Measurements from ENCODE around the gene RAB4A.

Gene RAB4A

DNA sequence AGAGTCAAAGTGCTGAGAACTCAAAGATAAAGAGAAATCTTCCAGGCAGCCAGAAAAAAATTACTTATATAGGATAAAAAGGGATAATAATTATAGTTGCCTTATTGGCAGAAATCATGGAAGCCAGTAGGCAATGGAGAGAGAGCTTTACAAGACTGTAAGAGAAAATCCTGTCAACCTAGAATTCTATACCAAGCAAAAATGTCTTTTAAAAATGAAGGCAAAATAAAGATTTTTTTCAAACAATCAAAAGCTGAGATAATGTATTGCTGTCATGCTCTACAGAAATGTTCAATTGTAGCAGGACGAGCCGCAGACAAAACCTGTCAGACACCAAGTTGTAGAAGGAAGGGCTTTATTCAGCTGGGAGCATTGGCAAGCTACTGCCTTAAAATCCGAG is 26.8 kb upstream of the RAB4A start:
- WGBS, 2 experiments = 88 to 97% methylated on average over 3 of the region's 3 CpGs
- Histone ChIP-seq H3K27ac (ENCODE audit: insufficient read depth, low read depth, low read length, poor library complexity, severe bottlenecking) (no peak overlapping the region), H3K4me1 (ENCODE audit: control insufficient read depth, insufficient read depth, low read length) (no peaks in the 10 kb centered on the region), H3K36me3 (ENCODE audit: control insufficient read depth, insufficient read depth, low read length) (no peaks in the 10 kb centered on the region), H3K4me3 (ENCODE audit: insufficient read depth, low read depth, low read length) (no peak overlapping the region), H3K9me3 (ENCODE audit: control insufficient read depth, low read length) (no peaks in the 10 kb centered on the region), H3K27me3 (ENCODE audit: control insufficient read depth, insufficient read depth, low read length, poor library complexity, severe bottlenecking) (no peaks in the 10 kb centered on the region)

- H3K4me3 ChIP-seq (ENCODE audit: insufficient read depth, low read depth, low read length) = no peak overlapping the region
- H3K27ac ChIP-seq (ENCODE audit: insufficient read depth, low read depth, low read length, poor library complexity, severe bottlenecking) = no peak overlapping the region
- 67 to 83% methylated on average over 1 to 2 of the region's 2 CpGs for WGBS, 2 experiments
- H3K9me3 ChIP-seq (ENCODE audit: control insufficient read depth, low read length) = no peaks in the 10 kb centered on the region
- H3K4me1 ChIP-seq (ENCODE audit: control insufficient read depth, insufficient read depth, low read length) = peaks cover 19% of the 10 kb centered on the region
- H3K36me3 ChIP-seq (ENCODE audit: control insufficient read depth, insufficient read depth, low read length) = no peaks in the 10 kb centered on the region
- H3K27me3 ChIP-seq (ENCODE audit: control insufficient read depth, insufficient read depth, low read length, poor library complexity, severe bottlenecking) = no peaks in the 10 kb centered on the region
Measured at GRCh38 chr1:229247871-229248270, 23.0 kb upstream of the RAB4A start.

DNA sequence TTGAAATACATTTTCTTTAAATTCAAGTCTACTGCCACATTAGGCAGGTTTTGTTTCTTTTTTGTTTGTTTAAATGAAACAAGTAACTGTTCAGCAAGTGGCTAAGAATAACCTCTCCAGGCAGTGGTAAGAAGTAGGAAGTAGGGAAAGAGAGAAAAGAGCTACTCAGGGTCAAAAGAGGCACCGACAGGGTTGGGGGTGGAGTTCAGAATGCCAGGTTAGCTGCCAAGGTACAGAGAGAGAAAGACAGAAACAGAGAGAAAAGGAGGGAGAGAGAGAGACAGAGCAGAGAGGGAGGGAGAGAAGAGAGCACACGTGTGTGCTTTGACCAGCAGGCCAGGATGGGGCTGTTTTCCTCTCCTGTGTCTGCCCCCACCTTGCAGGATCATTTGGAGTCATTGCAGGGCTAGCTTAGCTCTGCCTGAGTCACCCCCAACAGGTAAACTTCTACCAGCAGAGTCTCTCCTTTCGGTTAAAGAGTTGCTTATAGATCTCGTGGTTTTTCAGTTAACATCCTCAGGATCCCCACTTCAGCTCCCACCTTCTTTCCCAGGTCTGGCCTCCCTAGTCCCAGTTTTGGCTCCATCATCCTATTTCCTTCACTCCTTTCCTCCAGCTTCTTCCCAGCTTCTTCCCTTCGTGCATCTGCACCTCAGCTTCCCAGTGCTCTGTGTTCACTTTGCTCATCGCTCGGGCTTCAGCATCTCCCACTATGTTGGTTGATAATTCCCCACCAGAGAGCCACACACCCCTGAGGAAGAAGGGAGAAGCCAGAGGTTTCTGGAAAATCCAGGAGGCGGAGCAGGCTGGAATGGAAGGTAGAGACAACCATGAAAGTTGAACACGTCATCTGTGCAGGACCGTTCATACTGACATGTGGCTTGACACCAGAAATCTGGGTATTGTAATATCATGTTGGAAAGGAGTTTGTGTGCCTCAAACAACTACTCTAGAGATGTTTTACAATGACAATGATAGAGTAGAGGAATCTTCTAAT is 21.8 kb upstream of the RAB4A start:
- H3K4me3 ChIP-seq (ENCODE audit: insufficient read depth, low read depth, low read length) = no peak overlapping the region
- 68 to 75% methylated on average over 10 of the region's 10 CpGs for WGBS, 2 experiments
- no peaks in the 10 kb centered on the region for H3K9me3 ChIP-seq (ENCODE audit: control insufficient read depth, low read length)
- H3K36me3 ChIP-seq (ENCODE audit: control insufficient read depth, insufficient read depth, low read length) = no peaks in the 10 kb centered on the region
- H3K27ac ChIP-seq (ENCODE audit: insufficient read depth, low read depth, low read length, poor library complexity, severe bottlenecking) = no peak overlapping the region
- peaks cover 24% of the 10 kb centered on the region for H3K4me1 ChIP-seq (ENCODE audit: control insufficient read depth, insufficient read depth, low read length)
- no peaks in the 10 kb centered on the region for H3K27me3 ChIP-seq (ENCODE audit: control insufficient read depth, insufficient read depth, low read length, poor library complexity, severe bottlenecking)

- H3K27ac ChIP-seq (ENCODE audit: insufficient read depth, low read depth, low read length, poor library complexity, severe bottlenecking) = no peak overlapping the region
- peaks cover 24% of the 10 kb centered on the region for H3K4me1 ChIP-seq (ENCODE audit: control insufficient read depth, insufficient read depth, low read length)
- H3K36me3 ChIP-seq (ENCODE audit: control insufficient read depth, insufficient read depth, low read length) = no peaks in the 10 kb centered on the region
- 81 to 85% methylated on average over 6 of the region's 6 CpGs for WGBS, 2 experiments
- H3K4me3 ChIP-seq (ENCODE audit: insufficient read depth, low read depth, low read length) = no peak overlapping the region
- H3K9me3 ChIP-seq (ENCODE audit: control insufficient read depth, low read length) = no peaks in the 10 kb centered on the region
- no peaks in the 10 kb centered on the region for H3K27me3 ChIP-seq (ENCODE audit: control insufficient read depth, insufficient read depth, low read length, poor library complexity, severe bottlenecking)
Measured at GRCh38 chr1:229249854-229250644, 20.9 kb upstream of the RAB4A start.

GRCh38 chr1:229251185-229251584 is 19.7 kb upstream of the RAB4A start:
- WGBS, 2 experiments = 66 to 71% methylated on average over 5 of the region's 5 CpGs
- H3K27ac ChIP-seq (ENCODE audit: insufficient read depth, low read depth, low read length, poor library complexity, severe bottlenecking) = peak overlapping the region; percentile 53

GRCh38 chr1:229252228-229252984 is 18.5 kb upstream of the RAB4A start:
- no peak overlapping the region for H3K4me3 ChIP-seq (ENCODE audit: insufficient read depth, low read depth, low read length)
- WGBS, 2 experiments = 91 to 92% methylated on average over 12 of the region's 12 CpGs
- peaks cover 24% of the 10 kb centered on the region for H3K4me1 ChIP-seq (ENCODE audit: control insufficient read depth, insufficient read depth, low read length)
- no peak overlapping the region for H3K27ac ChIP-seq (ENCODE audit: insufficient read depth, low read depth, low read length, poor library complexity, severe bottlenecking)
- no peaks in the 10 kb centered on the region for H3K27me3 ChIP-seq (ENCODE audit: control insufficient read depth, insufficient read depth, low read length, poor library complexity, severe bottlenecking)
- H3K36me3 ChIP-seq (ENCODE audit: control insufficient read depth, insufficient read depth, low read length) = no peaks in the 10 kb centered on the region
- no peaks in the 10 kb centered on the region for H3K9me3 ChIP-seq (ENCODE audit: control insufficient read depth, low read length)

More at GRCh38 chr1:229251185-229251584, 19.7 kb upstream of the RAB4A start:
- H3K9me3 ChIP-seq (ENCODE audit: control insufficient read depth, low read length) = no peaks in the 10 kb centered on the region
- no peak overlapping the region for H3K4me3 ChIP-seq (ENCODE audit: insufficient read depth, low read depth, low read length)
- no peaks in the 10 kb centered on the region for H3K27me3 ChIP-seq (ENCODE audit: control insufficient read depth, insufficient read depth, low read length, poor library complexity, severe bottlenecking)
- H3K36me3 ChIP-seq (ENCODE audit: control insufficient read depth, insufficient read depth, low read length) = no peaks in the 10 kb centered on the region
- H3K4me1 ChIP-seq (ENCODE audit: control insufficient read depth, insufficient read depth, low read length) = peaks cover 24% of the 10 kb centered on the region

DNA sequence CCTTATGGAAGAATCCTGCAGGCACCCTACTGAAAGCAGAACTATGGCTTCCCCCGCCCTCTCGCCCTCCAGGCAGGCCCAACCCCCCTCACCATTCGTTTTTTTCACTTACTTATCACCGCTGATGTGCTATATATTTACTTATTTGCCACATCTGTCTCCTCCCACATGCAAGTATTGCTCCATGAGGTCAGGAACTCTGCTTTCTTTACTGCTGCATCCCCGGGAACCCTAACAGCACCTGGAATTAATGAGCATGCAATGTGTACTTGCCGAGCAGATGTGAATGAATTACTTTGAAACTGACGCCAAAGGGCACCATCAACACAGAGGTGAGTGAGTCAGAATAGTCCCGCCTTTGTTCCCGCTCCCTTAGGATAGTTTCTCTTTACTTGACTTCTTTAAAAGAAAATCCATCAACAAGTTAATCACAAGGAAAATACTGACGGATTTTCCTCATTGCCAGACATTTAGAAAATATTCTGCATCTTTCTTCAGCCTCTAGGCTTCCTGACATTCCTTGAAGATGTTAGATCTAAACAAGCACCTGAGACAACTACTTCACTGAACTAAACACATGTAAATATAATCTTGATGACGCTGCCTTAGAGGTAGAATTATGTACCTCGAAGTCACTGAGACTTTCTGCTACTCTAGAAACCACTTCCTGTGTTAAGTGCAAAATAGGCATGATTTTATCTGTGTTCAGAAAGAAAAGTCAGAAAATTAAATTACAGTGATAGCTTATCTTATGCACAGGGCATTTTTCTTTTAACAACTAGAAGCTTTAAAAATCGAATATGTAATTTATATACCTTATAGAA is 17.5 kb upstream of the RAB4A start:
- Histone ChIP-seq H3K27me3 (ENCODE audit: control insufficient read depth, insufficient read depth, low read length, poor library complexity, severe bottlenecking) (no peaks in the 10 kb centered on the region), H3K4me3 (ENCODE audit: insufficient read depth, low read depth, low read length) (no peak overlapping the region), H3K36me3 (ENCODE audit: control insufficient read depth, insufficient read depth, low read length) (no peaks in the 10 kb centered on the region), H3K9me3 (ENCODE audit: control insufficient read depth, low read length) (no peaks in the 10 kb centered on the region), H3K4me1 (ENCODE audit: control insufficient read depth, insufficient read depth, low read length) (peaks cover 24% of the 10 kb centered on the region), H3K27ac (ENCODE audit: insufficient read depth, low read depth, low read length, poor library complexity, severe bottlenecking) (peak overlapping the region; percentile 11)
- WGBS, 2 experiments = 26 to 37% methylated on average over 12 of the region's 13 CpGs

GRCh38 chr1:229254910-229255541 is 15.9 kb upstream of the RAB4A start:
- H3K27me3 ChIP-seq (ENCODE audit: control insufficient read depth, insufficient read depth, low read length, poor library complexity, severe bottlenecking) = no peaks in the 10 kb centered on the region
- H3K36me3 ChIP-seq (ENCODE audit: control insufficient read depth, insufficient read depth, low read length) = no peaks in the 10 kb centered on the region
- H3K4me3 ChIP-seq (ENCODE audit: insufficient read depth, low read depth, low read length) = no peak overlapping the region
- H3K4me1 ChIP-seq (ENCODE audit: control insufficient read depth, insufficient read depth, low read length) = peaks cover 24% of the 10 kb centered on the region
- 93 to 95% methylated on average over 1 of the region's 1 CpG for WGBS, 2 experiments
- no peak overlapping the region for H3K27ac ChIP-seq (ENCODE audit: insufficient read depth, low read depth, low read length, poor library complexity, severe bottlenecking)
- H3K9me3 ChIP-seq (ENCODE audit: control insufficient read depth, low read length) = no peaks in the 10 kb centered on the region

All from ectodermal cell (in vitro differentiated cells).